HG03039 (cell line): Measurements from ENCODE around the gene CA7.

ENCODE experiments used
- ATAC-seq: cut with Tn5 transposase; IDR thresholded peaks from one replicate; pipeline ENCODE4 v1.9.1; 2021; ENCODE audit warnings: mild to moderate bottlenecking, moderate library complexity; ENCODE audit not compliant: unreplicated experiment

The CA7 gene

GRCh38 chr16:66872943-66873684 is 28.9 kb downstream of the CA7 start:
- ATAC-seq: peak; percentile 80

GRCh38 chr16:66873685-66874055 is 29.5 kb downstream of the CA7 start:
- no peak for ATAC-seq

- ATAC-seq: no peak
Observed at GRCh38 chr16:66874079-66874775, 30.0 kb downstream of the CA7 start.

DNA sequence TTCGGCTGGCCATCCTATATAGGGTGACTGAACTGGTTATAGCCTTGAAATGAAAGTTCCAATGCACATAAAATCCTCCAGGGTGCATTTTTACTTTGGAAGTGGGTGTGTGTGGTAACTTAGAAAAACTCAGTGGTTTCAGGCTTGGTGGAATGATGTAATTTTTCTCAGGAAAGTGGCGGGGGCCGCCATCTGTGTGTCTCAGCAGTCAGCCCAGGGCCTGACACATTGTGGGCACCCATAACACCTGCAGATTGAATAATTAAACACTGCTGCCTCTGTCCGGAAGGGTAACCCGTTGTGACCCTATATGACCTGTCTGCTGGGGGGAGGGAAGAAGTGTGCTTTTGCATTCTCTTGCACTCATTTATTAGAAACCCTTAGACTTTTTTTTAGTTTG is 33.9 kb downstream of the CA7 start:
- no peak for ATAC-seq

- ATAC-seq: peak; percentile 91
Observed at GRCh38 chr16:66880288-66881013, 36.2 kb downstream of the CA7 start, which contains the start of gene PDP2. Gene PDP2 (plus strand): TSS chr16:66880515. CDS start chr16:66884285, 3,770 bp downstream.

DNA sequence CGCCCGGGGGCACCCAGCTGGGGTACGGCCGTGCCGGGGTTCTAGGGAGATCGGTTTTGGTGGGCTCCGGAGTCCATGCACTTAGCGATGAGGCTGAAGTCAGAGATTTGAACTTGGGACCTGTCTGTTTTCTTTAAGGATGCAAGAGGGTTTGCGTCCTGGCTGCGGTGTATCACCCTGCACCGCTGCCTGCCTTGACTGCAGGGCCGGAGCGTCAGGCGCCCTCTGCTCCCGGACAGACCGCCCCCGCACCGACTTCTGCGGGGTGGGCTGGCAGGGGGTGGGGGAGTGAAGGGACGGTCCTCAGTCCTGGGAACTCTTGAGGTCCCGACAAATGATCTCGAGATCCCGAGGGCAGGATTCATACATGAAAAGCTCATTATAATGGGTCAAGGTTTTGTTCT is 36.8 kb downstream of the CA7 start:
- ATAC-seq: no peak

GRCh38 chr16:66881560-66881959 is 37.3 kb downstream of the CA7 start:
- no peak for ATAC-seq

- no peak for ATAC-seq
Observed at GRCh38 chr16:66881964-66882508, 37.8 kb downstream of the CA7 start.

GRCh38 chr16:66882702-66883101 is 38.5 kb downstream of the CA7 start:
- no peak for ATAC-seq

DNA sequence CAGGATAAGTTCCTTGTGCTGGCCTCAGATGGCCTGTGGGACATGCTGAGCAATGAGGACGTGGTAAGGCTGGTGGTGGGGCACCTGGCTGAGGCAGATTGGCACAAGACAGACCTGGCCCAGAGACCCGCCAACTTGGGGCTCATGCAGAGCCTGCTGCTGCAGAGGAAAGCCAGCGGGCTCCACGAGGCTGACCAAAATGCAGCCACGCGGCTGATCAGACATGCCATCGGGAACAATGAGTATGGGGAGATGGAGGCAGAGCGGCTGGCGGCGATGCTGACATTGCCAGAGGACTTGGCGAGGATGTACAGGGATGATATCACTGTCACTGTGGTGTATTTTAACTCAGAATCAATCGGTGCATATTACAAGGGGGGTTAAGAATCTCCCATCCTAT is 41.3 kb downstream of the CA7 start:
- ATAC-seq: no peak

DNA sequence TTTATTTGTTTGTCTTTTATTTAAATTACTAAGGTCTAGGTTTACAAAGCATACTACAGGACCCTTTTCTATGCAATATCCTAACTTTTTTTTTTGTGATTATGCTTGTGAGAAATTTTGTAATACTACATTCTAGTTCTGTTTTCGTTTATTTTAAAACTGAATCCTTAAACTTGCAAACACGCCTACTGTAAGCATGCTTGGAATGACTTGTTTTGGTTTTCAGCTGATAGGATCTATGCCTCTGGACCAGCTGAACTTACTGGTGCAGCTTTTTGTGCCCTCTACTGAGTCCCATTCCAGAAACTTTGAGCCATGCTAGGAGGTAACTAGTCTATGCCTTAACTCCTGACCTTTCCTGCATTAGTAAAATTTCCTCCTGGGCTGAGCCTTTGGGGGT is 42.1 kb downstream of the CA7 start:
- ATAC-seq: no peak

GRCh38 chr16:66886914-66887313 is 42.7 kb downstream of the CA7 start:
- ATAC-seq: no peak

DNA sequence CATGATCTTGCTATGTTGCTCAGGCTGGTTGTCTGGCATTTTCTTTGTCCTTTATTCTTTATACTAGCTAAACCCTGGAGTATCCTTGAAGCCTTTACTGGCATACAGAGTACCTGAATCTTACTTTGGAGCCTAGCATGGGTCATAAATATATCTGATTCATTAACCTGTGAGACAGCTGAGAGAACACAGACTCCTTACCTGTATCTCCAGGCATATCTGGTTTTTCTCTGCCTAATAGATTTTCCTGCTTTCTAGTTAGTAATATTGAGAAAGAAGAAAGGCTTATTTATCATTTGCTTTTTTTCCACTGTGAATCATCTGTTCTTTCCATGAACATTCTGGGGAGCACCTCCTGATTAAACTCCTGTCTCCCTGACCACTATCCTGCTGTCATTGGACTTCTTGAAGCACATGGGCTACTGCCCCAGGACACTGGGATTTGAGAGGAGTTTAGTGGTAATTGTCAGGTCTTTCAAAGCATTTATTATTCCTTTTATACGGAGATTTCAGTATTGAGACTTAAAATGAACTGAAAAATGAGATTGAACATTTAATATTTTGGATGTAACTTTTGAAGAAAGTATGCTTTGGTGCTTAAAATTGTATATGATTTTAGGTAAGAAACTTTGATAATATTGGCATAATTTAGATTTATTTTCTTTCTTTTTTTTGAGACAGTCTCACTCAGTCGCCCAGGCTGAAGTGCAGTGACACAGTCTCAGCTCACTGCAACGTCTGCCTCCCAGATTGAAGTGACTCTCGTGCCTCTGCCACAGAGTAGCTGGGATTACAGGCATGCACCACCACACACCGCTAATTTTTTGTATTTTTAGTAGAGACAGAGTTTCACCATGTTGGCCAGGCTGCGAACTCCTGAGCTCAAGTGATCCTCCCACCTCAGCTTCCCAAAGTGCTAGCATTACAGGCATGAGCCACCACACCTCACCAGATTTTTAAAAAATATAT is 44.7 kb downstream of the CA7 start:
- no peak for ATAC-seq

DNA sequence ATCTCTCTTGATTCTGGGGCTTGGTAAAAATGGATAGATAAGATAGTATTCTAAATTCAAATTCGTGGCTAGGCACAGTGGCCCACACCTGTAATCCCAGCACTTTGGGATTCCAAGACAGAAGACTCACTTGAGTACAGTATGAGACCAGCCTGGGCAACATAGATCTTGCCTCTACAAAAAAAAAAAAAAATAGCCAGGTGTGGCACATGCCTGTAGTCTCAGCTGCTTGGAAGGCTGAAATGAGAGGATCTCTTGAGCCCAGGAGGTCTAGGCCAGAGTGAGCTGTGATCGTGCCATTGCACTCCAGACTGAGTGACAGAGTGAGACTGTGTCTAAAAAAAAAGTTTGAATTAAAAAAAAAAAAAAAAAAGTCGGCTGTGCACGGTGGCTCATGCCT is 45.4 kb downstream of the CA7 start:
- no peak for ATAC-seq

GRCh38 chr16:66890799-66891198 is 46.6 kb downstream of the CA7 start:
- no peak for ATAC-seq

GRCh38 chr16:66891360-66891759 is 47.1 kb downstream of the CA7 start:
- ATAC-seq: no peak

GRCh38 chr16:66891797-66892196 is 47.6 kb downstream of the CA7 start:
- no peak for ATAC-seq

DNA sequence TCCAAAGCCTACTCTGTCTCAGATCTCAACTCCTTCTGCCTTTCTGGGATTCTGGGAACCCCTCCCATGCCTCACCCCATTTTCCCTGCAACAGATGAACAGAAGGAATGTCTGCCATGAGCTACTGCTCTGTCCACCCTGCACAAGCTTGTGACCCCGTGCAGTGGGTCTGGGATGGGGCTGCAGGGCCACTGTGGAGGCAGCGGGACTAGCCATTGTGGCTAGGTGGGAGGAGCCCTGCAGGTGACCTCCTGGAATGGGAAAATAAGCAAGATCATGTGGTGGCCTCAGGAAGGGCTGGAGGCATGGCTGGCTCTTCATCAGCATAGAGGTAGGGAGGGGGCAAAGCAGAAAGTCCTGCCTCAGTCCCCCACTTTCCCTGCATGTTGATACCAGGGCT is 49.8 kb downstream of the CA7 start:
- ATAC-seq: no peak

DNA sequence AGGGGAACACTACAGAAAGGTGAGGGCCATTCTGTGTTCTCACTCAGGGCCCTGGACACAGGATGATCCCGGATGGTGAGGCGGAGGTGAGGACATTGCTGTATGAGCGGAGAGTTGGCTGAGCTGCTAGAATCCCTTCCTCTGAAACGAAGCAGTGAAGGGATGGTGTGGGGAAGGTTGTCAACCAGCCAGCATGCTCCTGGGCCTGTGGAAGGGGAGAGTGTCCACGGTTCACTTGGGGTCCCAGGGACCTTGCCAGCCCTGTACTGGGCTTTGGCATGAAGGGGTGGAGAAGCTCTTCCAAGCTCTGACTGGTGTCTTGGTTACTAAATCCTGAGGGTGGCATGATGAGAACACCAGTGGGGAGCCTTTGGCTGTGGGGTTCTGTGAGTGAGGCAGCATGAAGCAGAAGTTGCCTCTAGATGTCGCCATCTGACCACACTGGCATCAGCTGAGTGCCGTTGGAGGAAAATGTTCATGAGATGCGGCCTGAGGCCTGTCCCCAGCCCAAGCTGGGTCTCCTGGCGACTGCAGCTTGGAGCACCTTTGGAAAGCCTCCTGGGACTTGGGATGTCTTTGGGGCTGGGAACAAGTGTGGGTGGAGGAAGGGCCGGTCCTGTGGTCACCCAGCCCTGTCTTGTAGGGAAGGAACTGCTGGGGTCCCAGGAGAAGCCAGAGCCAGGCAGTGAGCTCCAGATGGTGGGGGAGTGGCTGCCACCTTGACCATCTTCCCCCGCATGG is 50.9 kb downstream of the CA7 start:
- no peak for ATAC-seq

- ATAC-seq: no peak
Observed at GRCh38 chr16:66895689-66895979, 51.4 kb downstream of the CA7 start.
